Suprapubic skin (tissue), 4 donors: Measurements from ENCODE around the gene SLC7A10. TPM values are rescaled to one million over a fixed set of nuclear protein-coding genes. Genes with fewer than 3 reads are reported as not detected.

Experiments used
- DNase-seq, 2 donors: peaks; one replicate each; pipeline ENCODE4 v3.0.0-alpha.2; 2019; ENCODE audit warnings: low spot score in 2 of 2
- H3K27ac ChIP-seq: fragments of 200-600 bp; sonication (generic); one replicate; pipeline ENCODE4 v1.5.1; 2019
- H3K27me3 ChIP-seq: fragments of 200-600 bp; sonication (generic); one replicate; pipeline ENCODE4 v1.5.1; 2019
- H3K36me3 ChIP-seq: fragments of 200-600 bp; sonication (generic); one replicate; pipeline ENCODE4 v1.5.1; 2019
- H3K4me1 ChIP-seq: fragments of 200-600 bp; sonication (generic); one replicate; pipeline ENCODE4 v1.5.1; 2019
- H3K4me3 ChIP-seq: fragments of 200-600 bp; sonication (generic); one replicate; pipeline ENCODE4 v1.5.1; 2019; ENCODE audit warnings: mild to moderate bottlenecking
- H3K9me3 ChIP-seq: fragments of 200-600 bp; sonication (generic); one replicate; pipeline ENCODE4 v1.5.1; 2019
- EP300 ChIP-seq: sonication (generic); formaldehyde crosslinking; IDR thresholded peaks from one replicate; pipeline ENCODE4 v1.6.1; 2017; ENCODE audit warnings: antibody characterized with exemption
- POLR2A ChIP-seq, 2 donors: fragments of 450-650 bp; IDR thresholded peaks; one replicate each; pipeline ENCODE4 v1.6.1; 2017; ENCODE audit warnings: antibody characterized with exemption in 2 of 2, mild to moderate bottlenecking in 2 of 2, moderate library complexity in 2 of 2
- POLR2AphosphoS5 ChIP-seq, 3 donors: sonication (generic); formaldehyde crosslinking; IDR thresholded peaks; one replicate each; pipeline ENCODE4 v1.6.1; 2017; ENCODE audit warnings: antibody characterized with exemption in 3 of 3
- WGBS: methylation state at CpG from one replicate; pipeline ENCODE4 v1.1.5; 2018; 5-methylcytosine and 5-hydroxymethylcytosine counted together
- total RNA-seq, 4 donors: library from RNA; depleted of rRNA; stranded (reverse); fragments of >200 nt; gene quantifications; one replicate each; pipeline ENCODE4 v1.1.0, GENCODE V29; 2016
- TF ChIP-seq, protein P1 (sequence below), 2 donors: fragments of 200-600 bp in 1 of 2; fragments of 450-650 bp in 1 of 2; sonication (generic) in 1 of 2; IDR thresholded peaks; one replicate each; pipeline ENCODE4 v1.5.1; 2016 to 2019; ENCODE audit warnings: antibody characterized with exemption in 2 of 2, mild to moderate bottlenecking in 1 of 2, moderate library complexity in 1 of 2

The SLC7A10 gene
- total RNA-seq, 4 donors from 2014 or later: 0.38 to 0.93 TPM; not detected in 2

DNA sequence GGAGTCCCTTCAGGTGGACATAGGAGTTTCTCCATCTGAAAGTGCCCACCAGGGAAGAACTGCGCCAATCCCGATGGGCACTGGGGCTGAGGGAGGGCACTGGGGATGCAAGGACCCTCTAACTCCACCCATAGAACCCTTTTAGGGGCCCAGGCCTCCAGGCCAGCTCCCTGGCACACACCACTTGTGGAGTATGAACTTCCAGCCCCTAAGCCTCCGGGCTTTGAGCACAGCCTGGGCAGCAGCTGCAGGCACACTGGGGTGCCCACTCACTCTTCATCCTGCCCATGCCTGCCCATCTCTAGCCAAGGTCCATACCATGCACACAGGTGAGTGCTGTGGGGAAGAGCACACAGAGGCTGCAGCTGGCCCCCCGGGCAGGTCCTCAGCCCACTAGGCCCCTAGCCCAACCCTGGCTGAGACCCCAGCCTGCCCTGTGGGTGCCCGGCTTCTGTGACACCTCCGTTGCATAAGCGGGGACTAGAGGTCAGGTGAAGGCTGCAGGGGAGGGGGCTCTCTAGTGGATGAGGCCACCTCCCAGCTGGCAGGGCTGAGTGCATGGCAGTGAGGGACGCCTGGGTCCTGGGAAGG is 14.6 kb upstream of the SLC7A10 start:
- no peak overlapping the region for H3K27ac ChIP-seq
- no peak overlapping the region for H3K4me3 ChIP-seq
- H3K9me3 ChIP-seq: no peaks in the 10 kb centered on the region
- no peaks in the 10 kb centered on the region for H3K27me3 ChIP-seq
- H3K36me3 ChIP-seq: no peaks in the 10 kb centered on the region
- 87% methylated on average over 3 of the region's 8 CpGs for WGBS
- peaks cover 16% of the 10 kb centered on the region for H3K4me1 ChIP-seq
- DNase-seq: peak in 1 of 2 donors; percentile 57
- TF ChIP-seq POLR2A (IDR thresholded peaks at IDR 0.05) (no peak), POLR2AphosphoS5 (IDR thresholded peaks at IDR 0.05) (no peak), EP300 (no peak)
- TF ChIP-seq, protein P1, sequence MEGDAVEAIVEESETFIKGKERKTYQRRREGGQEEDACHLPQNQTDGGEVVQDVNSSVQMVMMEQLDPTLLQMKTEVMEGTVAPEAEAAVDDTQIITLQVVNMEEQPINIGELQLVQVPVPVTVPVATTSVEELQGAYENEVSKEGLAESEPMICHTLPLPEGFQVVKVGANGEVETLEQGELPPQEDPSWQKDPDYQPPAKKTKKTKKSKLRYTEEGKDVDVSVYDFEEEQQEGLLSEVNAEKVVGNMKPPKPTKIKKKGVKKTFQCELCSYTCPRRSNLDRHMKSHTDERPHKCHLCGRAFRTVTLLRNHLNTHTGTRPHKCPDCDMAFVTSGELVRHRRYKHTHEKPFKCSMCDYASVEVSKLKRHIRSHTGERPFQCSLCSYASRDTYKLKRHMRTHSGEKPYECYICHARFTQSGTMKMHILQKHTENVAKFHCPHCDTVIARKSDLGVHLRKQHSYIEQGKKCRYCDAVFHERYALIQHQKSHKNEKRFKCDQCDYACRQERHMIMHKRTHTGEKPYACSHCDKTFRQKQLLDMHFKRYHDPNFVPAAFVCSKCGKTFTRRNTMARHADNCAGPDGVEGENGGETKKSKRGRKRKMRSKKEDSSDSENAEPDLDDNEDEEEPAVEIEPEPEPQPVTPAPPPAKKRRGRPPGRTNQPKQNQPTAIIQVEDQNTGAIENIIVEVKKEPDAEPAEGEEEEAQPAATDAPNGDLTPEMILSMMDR (IDR thresholded peaks at IDR 0.05): no peak

DNA sequence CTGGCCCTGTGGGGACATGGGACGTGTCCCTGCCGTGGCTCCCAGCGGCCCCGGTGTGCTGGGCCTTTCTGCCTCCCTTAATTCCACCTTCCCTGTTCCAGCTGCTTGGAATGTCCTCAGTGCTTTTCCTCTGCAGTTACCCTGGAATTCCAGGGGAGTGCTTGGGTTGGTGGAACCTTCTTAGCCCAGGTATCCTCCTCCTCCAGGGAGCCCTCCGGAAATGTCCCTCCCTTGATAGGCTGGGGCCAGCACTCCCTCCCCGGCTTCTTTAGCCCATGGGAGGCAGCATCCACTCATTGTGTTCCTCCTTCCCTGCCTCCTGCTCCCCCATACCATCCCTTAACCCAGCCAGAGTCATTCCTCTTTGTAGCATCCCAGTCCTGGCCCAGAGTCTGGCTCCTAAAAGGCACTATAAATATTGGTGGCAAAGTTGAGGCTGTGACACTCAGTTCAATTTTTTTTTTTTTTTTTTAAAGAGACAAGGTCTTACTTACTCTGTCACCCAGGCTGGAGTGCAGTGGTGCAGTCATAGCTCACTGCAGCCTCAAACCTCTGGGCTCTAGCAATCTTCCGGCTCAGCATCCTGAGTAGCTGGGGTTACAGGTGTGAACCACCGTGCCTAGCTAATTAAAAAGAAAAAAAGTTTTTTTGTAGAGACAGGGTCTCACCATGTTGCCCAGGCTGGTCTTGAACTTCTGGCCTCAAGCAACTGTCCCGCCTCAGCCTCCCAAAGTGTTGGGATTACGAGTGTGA is 13.7 kb upstream of the SLC7A10 start:
- 84% methylated on average over 10 of the region's 10 CpGs for WGBS
- peaks cover 16% of the 10 kb centered on the region for H3K4me1 ChIP-seq
- no peaks in the 10 kb centered on the region for H3K36me3 ChIP-seq
- TF ChIP-seq POLR2A (IDR thresholded peaks at IDR 0.05): no peak
- TF ChIP-seq, protein P1 (IDR thresholded peaks at IDR 0.05): no peak
- no peak for TF ChIP-seq EP300
- no peak for TF ChIP-seq POLR2AphosphoS5 (IDR thresholded peaks at IDR 0.05)
- no peak for DNase-seq
- no peak overlapping the region for H3K27ac ChIP-seq
- peaks cover 8% of the 10 kb centered on the region for H3K27me3 ChIP-seq
- no peak overlapping the region for H3K4me3 ChIP-seq
- no peaks in the 10 kb centered on the region for H3K9me3 ChIP-seq

DNA sequence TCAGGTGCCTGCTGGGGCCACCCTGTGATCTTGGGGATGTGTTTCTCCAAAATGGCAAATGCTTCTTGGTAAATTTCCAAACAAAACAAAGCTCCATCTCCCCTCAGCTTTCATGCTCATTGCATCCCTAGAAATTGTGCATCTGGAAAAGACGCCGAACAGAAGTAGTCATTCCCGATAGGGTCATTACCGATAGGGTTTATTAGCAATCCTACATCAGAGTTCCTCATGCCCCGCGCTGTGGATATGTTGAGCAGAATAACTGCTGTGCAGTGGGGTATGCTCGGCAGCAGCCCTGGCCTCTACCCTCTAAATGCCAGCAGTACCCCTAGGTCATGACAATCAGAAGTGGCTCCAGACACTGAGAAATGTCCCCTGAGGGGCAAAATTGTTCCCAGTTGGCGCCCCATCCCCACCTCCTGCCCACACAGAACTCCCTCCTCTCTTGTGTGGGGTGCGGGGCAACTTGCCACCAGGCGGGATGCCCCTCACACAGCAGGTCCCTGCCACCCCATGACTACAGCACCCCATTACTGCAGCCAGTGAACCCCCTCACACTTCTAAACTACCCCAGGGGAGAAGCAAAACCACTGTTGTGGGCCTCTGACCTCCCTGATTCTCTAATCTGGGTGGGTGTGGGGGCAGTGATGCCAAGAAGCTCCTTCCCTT is 13.0 kb upstream of the SLC7A10 start:
- Histone ChIP-seq H3K27me3 (peaks cover 16% of the 10 kb centered on the region), H3K4me1 (peaks cover 16% of the 10 kb centered on the region), H3K9me3 (no peaks in the 10 kb centered on the region), H3K36me3 (no peaks in the 10 kb centered on the region), H3K27ac (no peak overlapping the region), H3K4me3 (no peak overlapping the region)
- no peak for DNase-seq
- WGBS: 86% methylated on average over 10 of the region's 10 CpGs
- TF ChIP-seq, protein P1 (IDR thresholded peaks at IDR 0.05): no peak
- TF ChIP-seq POLR2AphosphoS5 (IDR thresholded peaks at IDR 0.05) (no peak), POLR2A (IDR thresholded peaks at IDR 0.05) (no peak), EP300 (no peak)

DNA sequence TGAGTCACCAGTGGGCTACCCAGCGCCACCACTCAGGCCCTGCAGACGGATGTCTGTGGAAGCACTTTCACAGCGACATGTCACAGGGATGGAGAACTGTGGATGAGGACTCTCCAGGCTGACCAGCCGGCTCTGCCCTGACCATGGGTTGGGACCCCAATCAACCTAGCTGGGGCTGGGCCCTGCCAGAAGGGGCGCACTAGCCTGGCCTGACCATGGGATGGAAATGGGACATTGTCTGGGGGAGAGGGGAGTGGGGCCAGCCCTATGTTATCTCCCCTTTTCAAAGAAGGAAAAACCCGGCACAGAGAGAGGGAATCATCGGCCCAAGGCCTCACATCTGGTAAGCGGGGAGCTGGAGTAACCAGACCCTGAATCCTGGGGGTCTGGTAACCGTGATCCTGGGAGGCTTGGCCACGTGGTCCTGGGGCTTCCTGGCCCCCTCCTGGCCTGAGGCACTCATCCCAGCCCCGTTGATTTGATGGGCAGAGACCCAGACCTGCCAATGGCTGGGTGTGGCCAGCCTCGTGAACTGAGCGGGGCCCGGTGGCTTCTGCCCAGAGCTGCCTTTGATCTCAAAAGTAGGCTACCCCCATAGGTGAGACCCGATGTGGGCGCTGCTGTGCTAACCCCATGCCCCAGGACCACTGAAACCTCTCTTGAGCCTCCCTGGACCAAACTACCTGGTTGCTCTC is 11.2 kb upstream of the SLC7A10 start:
- TF ChIP-seq POLR2A (IDR thresholded peaks at IDR 0.05): no peak
- TF ChIP-seq EP300: no peak
- TF ChIP-seq, protein P1 (IDR thresholded peaks at IDR 0.05): no peak
- no peak for TF ChIP-seq POLR2AphosphoS5 (IDR thresholded peaks at IDR 0.05)
- Histone ChIP-seq H3K27ac (no peak overlapping the region), H3K36me3 (no peaks in the 10 kb centered on the region), H3K4me3 (no peak overlapping the region), H3K4me1 (peaks cover 14% of the 10 kb centered on the region), H3K9me3 (no peaks in the 10 kb centered on the region), H3K27me3 (peaks cover 16% of the 10 kb centered on the region)
- no peak for DNase-seq
- WGBS: 77% methylated on average over 13 of the region's 16 CpGs
